ENCODE results near the gene ADGRG2. TPM values are rescaled to one million over a fixed set of nuclear protein-coding genes. Genes with fewer than 3 reads are reported as not detected.

ADGRG2 gene
- total and polyA plus RNA-seq, 2 experiments from 2014 or later, result 2.1 to 4.5 TPM

- Histone ChIP-seq H3K4me1 (ENCODE audit: insufficient read depth) (no peaks in the 10 kb centered on the region), H4K20me1 (ENCODE audit: insufficient read depth, poor library complexity, severe bottlenecking) (no peaks in the 10 kb centered on the region), H3K4me3 (no peak overlapping the region), H3K4me2 (no peak overlapping the region), H3K9me3 (ENCODE audit: low read depth) (no peaks in the 10 kb centered on the region), H3K36me3 (replicated peaks; ENCODE audit: insufficient read depth, low read depth) (no peaks in the 10 kb centered on the region), H3K79me2 (no peaks in the 10 kb centered on the region), H3K27ac (no peak overlapping the region), H3K27me3 (no peaks in the 10 kb centered on the region), H2AFZ (no peak overlapping the region), H3K9me2 (replicated peaks; ENCODE audit: insufficient read depth) (no peaks in the 10 kb centered on the region)
- TF ChIP-seq EZH2phosphoT487 (IDR thresholded peaks at IDR 0.05; ENCODE audit: low read depth, severe bottlenecking, unreplicated experiment) (no peak), CTCF (IDR thresholded peaks at IDR 0.05; ENCODE audit: poor library complexity) (no peak), EZH2 (IDR thresholded peaks at IDR 0.05; ENCODE audit: borderline replicate concordance) (no peak)
- no peak for DNase-seq (ENCODE audit: low spot score)
- WGBS (ENCODE audit: low lambda C conversion rate, missing lambda C conversion rate), result 57% methylated on average over 6 of the region's 6 CpGs
These were observed 88.2 kb downstream of the ADGRG2 start for GRCh38 chrX:19034025-19034424.

GRCh38 chrX:19030805-19031204, 91.5 kb downstream of the ADGRG2 start:
- H4K20me1 ChIP-seq (ENCODE audit: insufficient read depth, poor library complexity, severe bottlenecking), result no peaks in the 10 kb centered on the region
- H3K36me3 ChIP-seq (replicated peaks; ENCODE audit: insufficient read depth, low read depth), result no peaks in the 10 kb centered on the region
- H3K79me2 ChIP-seq, result no peaks in the 10 kb centered on the region
- no peak for DNase-seq (ENCODE audit: low spot score)
- H3K4me2 ChIP-seq, result no peak overlapping the region
- H3K9me2 ChIP-seq (replicated peaks; ENCODE audit: insufficient read depth), result no peaks in the 10 kb centered on the region
- H3K4me1 ChIP-seq (ENCODE audit: insufficient read depth), result no peaks in the 10 kb centered on the region
- H3K4me3 ChIP-seq, result no peak overlapping the region
- no peak overlapping the region for H3K27ac ChIP-seq
- 60% methylated on average over 3 of the region's 3 CpGs for WGBS (ENCODE audit: low lambda C conversion rate, missing lambda C conversion rate)
- H3K27me3 ChIP-seq, result no peaks in the 10 kb centered on the region
- no peak for TF ChIP-seq EZH2phosphoT487 (IDR thresholded peaks at IDR 0.05; ENCODE audit: low read depth, severe bottlenecking, unreplicated experiment)
- no peak for TF ChIP-seq EZH2 (IDR thresholded peaks at IDR 0.05; ENCODE audit: borderline replicate concordance)
- no peak for TF ChIP-seq CTCF (IDR thresholded peaks at IDR 0.05; ENCODE audit: poor library complexity)
- no peaks in the 10 kb centered on the region for H3K9me3 ChIP-seq (ENCODE audit: low read depth)
- H2AFZ ChIP-seq, result no peak overlapping the region

GRCh38 chrX:19028560-19028959, 93.7 kb downstream of the ADGRG2 start:
- no peak for TF ChIP-seq CTCF (IDR thresholded peaks at IDR 0.05; ENCODE audit: poor library complexity)
- no peak for TF ChIP-seq EZH2phosphoT487 (IDR thresholded peaks at IDR 0.05; ENCODE audit: low read depth, severe bottlenecking, unreplicated experiment)
- TF ChIP-seq EZH2 (IDR thresholded peaks at IDR 0.05; ENCODE audit: borderline replicate concordance), result no peak
- no peaks in the 10 kb centered on the region for H3K9me3 ChIP-seq (ENCODE audit: low read depth)
- H3K4me1 ChIP-seq (ENCODE audit: insufficient read depth), result no peaks in the 10 kb centered on the region
- H3K79me2 ChIP-seq, result no peaks in the 10 kb centered on the region
- no peak overlapping the region for H2AFZ ChIP-seq
- no peak for DNase-seq (ENCODE audit: low spot score)
- H3K27ac ChIP-seq, result no peak overlapping the region
- H3K27me3 ChIP-seq, result no peaks in the 10 kb centered on the region
- WGBS (ENCODE audit: low lambda C conversion rate, missing lambda C conversion rate), result 79% methylated on average over 6 of the region's 6 CpGs
- no peaks in the 10 kb centered on the region for H3K9me2 ChIP-seq (replicated peaks; ENCODE audit: insufficient read depth)
- H3K4me2 ChIP-seq, result no peak overlapping the region
- H3K36me3 ChIP-seq (replicated peaks; ENCODE audit: insufficient read depth, low read depth), result no peaks in the 10 kb centered on the region
- no peaks in the 10 kb centered on the region for H4K20me1 ChIP-seq (ENCODE audit: insufficient read depth, poor library complexity, severe bottlenecking)
- no peak overlapping the region for H3K4me3 ChIP-seq

GRCh38 chrX:19024366-19024765, 97.9 kb downstream of the ADGRG2 start:
- TF ChIP-seq EZH2phosphoT487 (IDR thresholded peaks at IDR 0.05; ENCODE audit: low read depth, severe bottlenecking, unreplicated experiment), result no peak
- TF ChIP-seq EZH2 (IDR thresholded peaks at IDR 0.05; ENCODE audit: borderline replicate concordance), result no peak
- no peak for TF ChIP-seq CTCF (IDR thresholded peaks at IDR 0.05; ENCODE audit: poor library complexity)
- 61% methylated on average over 4 of the region's 4 CpGs for WGBS (ENCODE audit: low lambda C conversion rate, missing lambda C conversion rate)
- Histone ChIP-seq H3K4me2 (no peak overlapping the region), H3K27me3 (no peaks in the 10 kb centered on the region), H3K4me1 (ENCODE audit: insufficient read depth) (no peaks in the 10 kb centered on the region), H3K79me2 (no peaks in the 10 kb centered on the region), H3K9me3 (ENCODE audit: low read depth) (no peaks in the 10 kb centered on the region), H3K4me3 (no peak overlapping the region), H3K36me3 (replicated peaks; ENCODE audit: insufficient read depth, low read depth) (no peaks in the 10 kb centered on the region), H3K9me2 (replicated peaks; ENCODE audit: insufficient read depth) (no peaks in the 10 kb centered on the region), H4K20me1 (ENCODE audit: insufficient read depth, poor library complexity, severe bottlenecking) (no peaks in the 10 kb centered on the region), H2AFZ (no peak overlapping the region), H3K27ac (no peak overlapping the region)
- no peak for DNase-seq (ENCODE audit: low spot score)
